Neuronal stem cell (in vitro differentiated cells): Measurements from ENCODE around the gene HAVCR1. TPM values are rescaled to one million over a fixed set of nuclear protein-coding genes. Genes with fewer than 3 reads are reported as not detected.

Experiments
- DNase-seq: peaks from one replicate; pipeline ENCODE4 v3.0.0-alpha.2; 2013; ENCODE audit warnings: low spot score
- H2AFZ ChIP-seq: one replicate; pipeline ENCODE4 v1.6.1; 2013; ENCODE audit warnings: mild to moderate bottlenecking, low read length, inconsistent platforms
- H2AK5ac ChIP-seq: 2 replicates; pipeline ENCODE4 v1.6.1; 2013; ENCODE audit warnings: low read depth, mild to moderate bottlenecking, inconsistent platforms, low read length, moderate library complexity, mixed read lengths
- H2BK120ac ChIP-seq: 2 replicates; pipeline ENCODE4 v1.6.1; 2013; ENCODE audit warnings: low read depth, mild to moderate bottlenecking, inconsistent platforms, low read length, moderate library complexity, mixed read lengths
- H2BK12ac ChIP-seq: one replicate; pipeline ENCODE4 v1.6.1; 2013; ENCODE audit warnings: low read length, inconsistent platforms
- H2BK15ac ChIP-seq: 2 replicates; pipeline ENCODE4 v1.6.1; 2013; ENCODE audit warnings: mild to moderate bottlenecking, low read length, inconsistent platforms, mixed read lengths
- H2BK5ac ChIP-seq: one replicate; pipeline ENCODE4 v1.6.1; 2013; ENCODE audit warnings: inconsistent platforms, mild to moderate bottlenecking, low read length, moderate library complexity
- H3K14ac ChIP-seq: one replicate; pipeline ENCODE4 v1.6.1; 2013; ENCODE audit warnings: low read length, inconsistent platforms
- H3K18ac ChIP-seq: 2 replicates; pipeline ENCODE4 v1.6.1; 2013; ENCODE audit warnings: low read length, inconsistent platforms
- H3K23ac ChIP-seq: 2 replicates; pipeline ENCODE4 v1.6.1; 2013; ENCODE audit warnings: low read depth, mild to moderate bottlenecking, mixed read lengths, low read length, inconsistent platforms; ENCODE audit not compliant: poor library complexity
- H3K27ac ChIP-seq: replicated peaks from 3 replicates; pipeline ENCODE4 v1.5.1; 2013; ENCODE audit warnings: low read length, inconsistent platforms
- H3K27me3 ChIP-seq, 3 experiments: 2 replicates each; pipeline ENCODE4 v1.6.1; 2013; ENCODE audit warnings: low read length in 3 of 3, mild to moderate bottlenecking in 2 of 3, inconsistent platforms in 1 of 3, low read depth in 1 of 3, mixed read lengths in 1 of 3, moderate library complexity in 1 of 3; ENCODE audit not compliant: control insufficient read depth in 3 of 3, insufficient read depth in 3 of 3
- H3K36me3 ChIP-seq, 2 donors: replicated peaks in 1 of 2; 2 replicates each; pipeline ENCODE4 v1.6.1; 2013; ENCODE audit warnings: low read length in 2 of 2; ENCODE audit not compliant: control insufficient read depth in 2 of 2, insufficient read depth in 2 of 2
- H3K4ac ChIP-seq: 2 replicates; pipeline ENCODE4 v1.6.1; 2013; ENCODE audit warnings: inconsistent platforms, mild to moderate bottlenecking, low read length, moderate library complexity
- H3K4me1 ChIP-seq, 2 donors: 1 replicate in 1 of 2; 2 replicates in 1 of 2; pipeline ENCODE4 v1.6.1; 2013; ENCODE audit warnings: low read length in 2 of 2, low read depth in 1 of 2; ENCODE audit not compliant: control insufficient read depth in 2 of 2, insufficient read depth in 1 of 2
- H3K4me2 ChIP-seq: one replicate; pipeline ENCODE4 v1.6.1; 2013; ENCODE audit warnings: mild to moderate bottlenecking, low read length, inconsistent platforms; ENCODE audit not compliant: insufficient read depth, poor library complexity, severe bottlenecking
- H3K4me3 ChIP-seq, 2 donors: 2 replicates each; pipeline ENCODE4 v1.5.1; 2013; ENCODE audit warnings: low read length in 2 of 2, mild to moderate bottlenecking in 2 of 2, inconsistent platforms in 1 of 2, moderate library complexity in 1 of 2
- H3K79me1 ChIP-seq: one replicate; pipeline ENCODE4 v1.6.1; 2013; ENCODE audit warnings: low read depth, mild to moderate bottlenecking, inconsistent platforms, low read length, moderate library complexity
- H3K9ac ChIP-seq: one replicate; pipeline ENCODE4 v1.6.1; 2013; ENCODE audit warnings: mild to moderate bottlenecking, low read depth, low read length, inconsistent platforms; ENCODE audit not compliant: poor library complexity
- H3K9me3 ChIP-seq, 2 donors: replicated peaks in 1 of 2; 2 replicates each; pipeline versions ENCODE3 to v1.6.1; 2013; ENCODE audit warnings: low read length in 2 of 2, mild to moderate bottlenecking in 2 of 2, inconsistent platforms in 1 of 2, low read depth in 1 of 2, mixed read lengths in 1 of 2, moderate library complexity in 1 of 2; ENCODE audit not compliant: control insufficient read depth in 2 of 2, insufficient read depth in 1 of 2
- H4K8ac ChIP-seq: one replicate; pipeline ENCODE4 v1.6.1; 2013; ENCODE audit warnings: low read depth, mild to moderate bottlenecking, inconsistent platforms, low read length, moderate library complexity
- H4K91ac ChIP-seq: one replicate; pipeline ENCODE4 v1.6.1; 2013; ENCODE audit warnings: low read length, low read depth, mild to moderate bottlenecking, inconsistent platforms; ENCODE audit not compliant: poor library complexity
- WGBS, 2 donors: extraction: QIAGEN DNeasy Blood & Tissue Kit; methylation state at CpG; one replicate each; pipeline ENCODE4 v1.1.7; 2013; ENCODE audit warnings: missing lambda C conversion rate in 2 of 2, mixed read lengths in 1 of 2; ENCODE audit not compliant: insufficient read length in 2 of 2, insufficient replicate concordance in 1 of 2; ENCODE audit errors: extremely low coverage in 2 of 2; 5-methylcytosine and 5-hydroxymethylcytosine counted together
- polyA plus RNA-seq, 2 experiments: library from polyadenylated mRNA; stranded (reverse); fragments of 200-250 nt; gene quantifications; one replicate each; pipeline ENCODE4 v1.2.3, GENCODE V29; 2013

Gene HAVCR1
- 0.07 TPM for polyA plus RNA-seq (2013, experiment 1 of 2)
- polyA plus RNA-seq (2013, experiment 2 of 2), result 0.12 TPM

DNA sequence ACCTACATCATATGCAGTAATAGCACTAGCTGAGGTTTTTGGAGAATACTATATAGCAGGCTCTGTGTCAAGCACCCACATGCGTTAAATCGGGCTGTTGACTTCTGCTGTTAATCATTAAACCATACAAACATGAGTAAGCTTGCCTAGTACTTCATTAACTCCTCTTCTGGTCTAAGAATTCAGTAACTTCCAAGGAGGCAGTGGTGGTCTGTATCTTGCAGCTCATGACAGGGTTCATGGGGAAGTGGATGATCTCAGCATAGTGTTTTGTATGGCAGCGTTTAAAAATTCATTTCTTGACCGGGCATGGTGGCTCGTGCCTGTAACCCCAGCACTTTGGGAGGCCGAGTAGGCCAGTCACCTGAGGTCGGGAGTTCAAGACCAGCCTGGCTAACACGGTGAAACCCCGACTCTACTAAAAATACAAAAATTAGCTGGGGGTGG is at the start of gene HAVCR1:
Gene HAVCR1 (minus strand): TSS at position 24 of the 447 bp plus-strand sequence. CDS start 1,173 bp downstream, outside the sequence.
- no CpG with 5 or more reads among the region's 9 CpGs for WGBS, 2 donors
- Histone ChIP-seq H2BK120ac (no peak within 1 kb of the TSS), H3K27ac (no peak within 1 kb of the TSS)

DNA sequence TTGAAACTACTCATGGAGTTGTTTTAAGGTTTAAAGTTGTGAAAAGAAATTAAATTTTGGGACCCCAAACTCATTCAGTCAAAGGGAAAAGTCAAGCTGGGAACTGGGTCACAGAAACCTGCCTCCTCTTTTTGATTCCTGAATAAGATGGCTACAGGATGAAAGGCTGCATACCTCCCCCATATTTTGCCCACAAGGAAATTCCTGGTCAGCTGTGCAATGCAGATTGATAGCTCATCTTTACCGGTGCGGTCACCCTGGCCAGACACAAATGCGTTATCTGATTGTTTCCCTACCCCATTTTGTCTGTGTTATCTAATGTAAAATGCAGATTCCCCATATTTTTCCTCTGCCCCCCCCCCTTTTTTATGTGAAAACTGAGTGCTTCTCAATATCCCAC is 48.6 kb upstream of the HAVCR1 start:
- Histone ChIP-seq H2AFZ (no peak overlapping the region), H3K79me1 (no peaks in the 10 kb centered on the region), H2AK5ac (no peak overlapping the region), H3K14ac (no peak overlapping the region), H4K91ac (no peak overlapping the region), H3K4me1 (peaks cover 0 to 4% of the 10 kb centered on the region in 2 donors), H3K36me3 (no peaks in the 10 kb centered on the region), H3K4me3 (no peak overlapping the region), H3K27ac (no peak overlapping the region), H4K8ac (no peak overlapping the region), H2BK5ac (no peak overlapping the region), H3K23ac (no peak overlapping the region), H2BK15ac (no peak overlapping the region), H3K9me3 (no peaks in the 10 kb centered on the region), H3K27me3 (no peaks in the 10 kb centered on the region), H3K4me2 (no peak overlapping the region), H3K18ac (no peak overlapping the region), H3K9ac (no peak overlapping the region), H3K4ac (no peak overlapping the region), H2BK12ac (no peak overlapping the region), H2BK120ac (no peak overlapping the region)
- no peak for DNase-seq
- WGBS, 2 donors, result no CpG with 5 or more reads among the region's 3 CpGs

More for the DNA sequence above, at the start of gene HAVCR1:
- Histone ChIP-seq H3K4me2 (no peak within 1 kb of the TSS), H3K36me3 (no peaks in the 10 kb centered on the region), H3K4me1 (no peaks in the 10 kb centered on the region), H4K91ac (no peak within 1 kb of the TSS), H4K8ac (no peak within 1 kb of the TSS), H3K14ac (no peak within 1 kb of the TSS), H3K27me3 (no peaks in the 10 kb centered on the region), H2AK5ac (no peak within 1 kb of the TSS), H3K79me1 (no peaks in the 10 kb centered on the region), H2AFZ (no peak within 1 kb of the TSS), H3K9me3 (no peaks in the 10 kb centered on the region), H2BK5ac (no peak within 1 kb of the TSS), H3K4me3 (no peak within 1 kb of the TSS), H2BK15ac (no peak within 1 kb of the TSS), H3K23ac (no peak within 1 kb of the TSS), H3K18ac (no peak within 1 kb of the TSS), H3K9ac (no peak within 1 kb of the TSS), H3K4ac (no peak within 1 kb of the TSS), H2BK12ac (no peak within 1 kb of the TSS)
- DNase-seq, result no peak

DNA sequence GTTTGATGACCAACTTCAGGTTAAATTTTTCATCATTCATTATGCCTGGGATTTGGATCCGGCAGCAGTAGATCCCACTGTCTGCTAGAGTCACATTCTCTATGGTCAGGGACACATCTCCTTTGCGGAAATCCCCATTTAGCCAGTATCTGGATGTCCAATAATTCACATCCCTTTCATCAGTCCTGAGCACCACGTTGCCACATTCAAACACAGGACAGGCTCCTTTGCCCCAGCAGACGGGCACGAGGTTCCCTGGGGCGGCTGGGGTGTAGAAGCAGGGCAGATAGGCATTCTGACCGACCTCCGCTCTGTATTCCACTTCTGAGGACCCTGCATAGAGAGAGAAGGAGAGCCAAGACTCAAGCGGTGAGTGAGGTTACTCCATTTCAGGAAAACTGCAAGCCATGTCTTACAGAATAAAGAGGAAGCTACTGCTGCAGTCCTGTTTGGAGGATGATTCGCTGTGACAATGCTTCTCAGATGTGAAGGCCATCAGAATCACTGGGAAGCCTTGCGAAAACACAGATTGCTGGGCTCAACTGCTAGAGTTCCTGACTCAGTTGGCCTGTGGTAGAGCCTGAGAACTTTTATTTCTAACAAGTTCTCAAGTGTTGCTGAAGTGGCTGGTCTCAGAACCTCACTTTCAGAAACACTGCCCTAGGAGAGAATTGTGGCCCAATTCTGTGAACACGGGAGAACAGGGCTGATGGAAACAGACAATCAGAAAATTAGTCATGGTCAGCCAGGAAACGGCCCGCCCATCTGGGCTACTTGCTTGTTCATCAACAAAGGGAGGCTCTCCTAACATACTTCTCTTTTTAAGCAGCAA is 47.9 kb upstream of the HAVCR1 start:
- no CpG with 5 or more reads among the region's 14 CpGs for WGBS, 2 donors
- no peak overlapping the region for H3K14ac ChIP-seq
- DNase-seq, result no peak
- H3K9me3 ChIP-seq, result no peaks in the 10 kb centered on the region
- H2BK120ac ChIP-seq, result no peak overlapping the region
- H3K18ac ChIP-seq, result no peak overlapping the region
- no peak overlapping the region for H2BK5ac ChIP-seq
- H2AK5ac ChIP-seq, result no peak overlapping the region
- H2AFZ ChIP-seq, result no peak overlapping the region
- no peak overlapping the region for H3K23ac ChIP-seq
- no peak overlapping the region for H3K4ac ChIP-seq
- no peak overlapping the region for H3K27ac ChIP-seq
- H3K4me2 ChIP-seq, result no peak overlapping the region
- no peaks in the 10 kb centered on the region for H3K79me1 ChIP-seq
- H3K9ac ChIP-seq, result no peak overlapping the region
- H2BK15ac ChIP-seq, result no peak overlapping the region
- no peak overlapping the region for H2BK12ac ChIP-seq
- no peak overlapping the region for H3K4me3 ChIP-seq
- H4K8ac ChIP-seq, result no peak overlapping the region
- H3K36me3 ChIP-seq, result no peaks in the 10 kb centered on the region
- H3K4me1 ChIP-seq, result peaks cover 0 to 4% of the 10 kb centered on the region in 2 donors
- H3K27me3 ChIP-seq, result no peaks in the 10 kb centered on the region
- H4K91ac ChIP-seq, result no peak overlapping the region

DNA sequence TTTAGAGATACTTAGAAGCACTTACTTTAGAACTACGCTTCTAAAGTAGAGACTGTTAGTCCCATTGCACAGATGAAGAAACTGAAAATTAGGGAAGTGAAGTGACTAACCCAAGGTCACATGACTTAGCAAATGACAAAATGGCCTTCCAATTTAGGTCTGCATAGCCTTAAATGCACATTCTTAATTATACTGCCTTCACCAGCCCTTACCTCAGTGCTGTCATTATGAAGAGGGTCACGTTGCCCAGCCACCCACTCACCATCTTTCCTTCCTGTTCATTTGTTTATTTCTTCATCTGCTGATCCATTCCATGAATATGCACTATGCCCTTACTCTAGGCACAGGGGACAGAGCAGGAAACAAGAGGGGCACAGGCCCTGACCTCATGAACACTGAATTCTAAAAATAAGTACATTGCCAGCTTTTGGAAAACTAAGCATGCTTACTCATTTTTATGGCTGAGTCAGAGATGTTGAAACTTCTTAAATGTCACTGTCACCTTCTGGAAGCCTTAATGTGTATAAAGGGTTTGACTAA is 41.3 kb upstream of the HAVCR1 start:
- no peak overlapping the region for H4K91ac ChIP-seq
- no peaks in the 10 kb centered on the region for H3K27me3 ChIP-seq
- no peak overlapping the region for H3K27ac ChIP-seq
- H3K4ac ChIP-seq, result no peak overlapping the region
- H3K9ac ChIP-seq, result no peak overlapping the region
- no peak overlapping the region for H2BK5ac ChIP-seq
- no peak overlapping the region for H2BK12ac ChIP-seq
- no peaks in the 10 kb centered on the region for H3K79me1 ChIP-seq
- no peak overlapping the region for H3K4me3 ChIP-seq
- H3K4me1 ChIP-seq, result no peaks in the 10 kb centered on the region
- H2BK15ac ChIP-seq, result no peak overlapping the region
- H3K18ac ChIP-seq, result no peak overlapping the region
- no peak overlapping the region for H4K8ac ChIP-seq
- WGBS, 2 donors, result no CpG with 5 or more reads among the region's 2 CpGs
- no peak overlapping the region for H3K23ac ChIP-seq
- H3K36me3 ChIP-seq, result no peaks in the 10 kb centered on the region
- no peak for DNase-seq
- no peak overlapping the region for H3K4me2 ChIP-seq
- H2AFZ ChIP-seq, result no peak overlapping the region
- H3K14ac ChIP-seq, result no peak overlapping the region
- no peaks in the 10 kb centered on the region for H3K9me3 ChIP-seq
- no peak overlapping the region for H2BK120ac ChIP-seq
- no peak overlapping the region for H2AK5ac ChIP-seq
